NCI-H187 (cell line): Measurements from ENCODE around the gene FMNL2.

ENCODE experiments used
- DNase-seq, 2 experiments: peaks; one replicate each; lab custom pipeline; 2025; lab: John Stamatoyannopoulos, UW

The FMNL2 gene

DNA sequence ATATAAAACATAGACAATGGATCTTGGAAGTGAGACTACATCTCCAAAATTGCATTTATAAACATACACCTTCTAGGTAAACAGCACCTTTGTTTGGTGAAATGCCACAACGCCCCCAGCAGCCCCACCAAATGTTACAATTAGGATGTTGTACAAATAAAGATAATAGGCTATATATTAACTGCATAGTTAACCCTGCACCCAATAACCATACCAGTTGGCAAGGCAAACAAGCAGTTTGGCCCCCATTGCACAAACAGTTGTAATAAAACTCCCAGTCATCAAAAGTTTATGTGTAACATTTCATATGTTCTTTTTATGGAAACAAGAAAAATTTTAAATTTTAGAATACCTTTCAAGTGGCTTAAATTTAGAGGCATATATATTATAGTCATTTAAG, 315.0 kb downstream of the FMNL2 start:
- no peak for DNase-seq

DNA sequence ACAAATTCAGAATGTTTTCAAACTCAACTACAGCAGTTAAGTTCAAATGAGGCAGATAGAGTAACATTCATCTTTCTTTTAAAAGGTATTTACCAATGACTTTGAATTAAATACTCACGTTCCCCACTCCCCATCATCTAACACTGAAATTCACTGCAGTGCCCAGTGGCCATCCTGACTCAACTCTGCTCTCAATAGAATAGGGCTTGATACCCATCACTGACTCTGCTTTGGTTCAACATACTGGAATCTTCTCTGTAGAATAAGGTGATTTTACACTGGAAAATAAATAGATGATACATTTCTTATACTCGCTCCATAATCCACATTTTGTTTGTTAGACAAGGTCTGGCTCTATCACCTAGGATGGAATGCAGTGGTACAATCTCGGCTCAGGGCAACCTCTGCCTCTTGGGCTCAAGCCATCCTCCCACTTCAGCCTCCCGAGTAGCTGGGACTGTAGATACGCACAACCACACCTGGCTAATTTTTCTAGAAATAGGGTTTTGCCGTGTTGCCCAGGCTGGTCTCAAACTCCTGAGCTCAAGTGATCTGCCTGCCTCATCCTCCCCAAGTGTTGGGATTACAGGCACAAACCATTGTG, 315.9 kb downstream of the FMNL2 start:
- no peak for DNase-seq

GRCh38 chr2:152651834-152652233, 316.9 kb downstream of the FMNL2 start:
- DNase-seq: no peak

DNA sequence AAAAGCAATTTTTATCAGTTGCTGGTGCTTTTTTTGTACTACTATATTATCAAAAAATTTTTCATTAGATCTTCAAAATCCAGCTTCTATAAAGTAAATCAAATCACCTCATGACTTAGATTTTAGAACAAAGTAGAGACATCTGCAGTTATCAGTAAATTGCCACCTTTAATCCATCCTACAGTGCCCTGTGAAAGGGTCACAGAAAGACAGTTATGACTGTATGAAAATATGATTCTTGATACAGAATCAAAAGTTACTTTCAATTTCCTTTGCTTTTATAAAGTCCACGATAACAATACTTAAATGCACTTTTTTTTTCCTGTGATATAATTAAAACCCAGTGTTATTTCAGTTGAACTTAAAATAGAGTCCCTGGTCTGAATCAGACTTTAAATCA, 320.9 kb downstream of the FMNL2 start:
- DNase-seq: no peak

DNA sequence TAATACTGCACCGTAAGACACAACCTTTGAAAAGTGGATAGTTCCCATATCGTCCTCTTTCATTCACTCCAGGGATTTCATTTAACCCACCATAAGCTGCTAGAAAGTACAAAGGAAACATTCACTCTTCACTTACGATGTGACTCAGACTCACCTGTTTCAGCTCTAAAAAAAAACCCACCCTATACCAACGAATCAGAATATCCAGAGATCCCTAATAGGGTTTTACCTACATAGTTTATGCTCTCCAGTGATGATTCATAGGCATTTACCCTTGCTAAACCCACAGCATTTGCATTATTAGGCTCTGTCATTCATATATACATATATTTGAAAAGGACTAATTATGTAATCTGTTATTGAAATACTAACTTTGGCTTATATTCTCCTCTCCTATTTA, 322.1 kb downstream of the FMNL2 start:
- no peak for DNase-seq

- no peak for DNase-seq
Measured at GRCh38 chr2:152658221-152658620, 323.2 kb downstream of the FMNL2 start.

- no peak for DNase-seq
Measured at GRCh38 chr2:152661076-152661475, 326.1 kb downstream of the FMNL2 start.

DNA sequence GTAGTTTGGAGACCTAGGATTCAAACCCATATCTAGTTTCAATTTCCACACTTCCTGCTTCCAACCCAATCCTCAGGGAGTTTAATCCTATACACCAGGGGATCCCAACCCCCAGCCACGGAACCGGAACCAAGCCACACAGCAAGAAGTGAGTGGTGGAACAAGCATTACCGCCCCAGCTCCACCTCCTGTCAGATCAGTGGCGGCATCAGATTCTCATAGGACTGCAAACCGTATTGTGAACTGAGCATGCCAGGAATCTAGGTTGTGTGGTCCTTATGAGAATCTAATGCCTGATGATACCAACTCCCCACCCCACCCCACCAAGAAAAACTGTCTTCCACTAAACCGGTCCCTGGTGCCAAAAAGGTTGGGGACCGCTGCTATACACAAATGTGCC, 329.8 kb downstream of the FMNL2 start:
- no peak for DNase-seq

- no peak for DNase-seq
Measured at GRCh38 chr2:152674334-152674733, 339.4 kb downstream of the FMNL2 start.

DNA sequence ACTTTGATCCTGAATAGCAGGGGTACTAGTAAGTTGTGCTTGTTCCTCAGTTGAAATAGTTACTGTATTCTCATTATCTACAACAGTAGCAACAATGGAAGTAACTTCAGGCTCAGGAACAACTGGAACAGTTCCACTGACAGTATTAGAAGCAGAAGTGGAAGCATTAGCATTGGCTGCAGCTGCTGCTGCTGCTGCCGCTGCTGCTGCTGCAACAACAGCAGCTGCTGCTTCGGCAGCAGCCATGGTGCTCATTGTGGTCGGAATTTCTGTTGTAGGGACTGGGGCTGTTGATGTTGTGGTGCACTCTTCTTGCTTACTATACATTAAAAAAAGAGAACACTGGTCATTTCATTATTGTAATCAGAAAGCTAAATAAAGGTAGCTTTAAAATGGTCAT, 341.5 kb downstream of the FMNL2 start:
- no peak for DNase-seq

DNA sequence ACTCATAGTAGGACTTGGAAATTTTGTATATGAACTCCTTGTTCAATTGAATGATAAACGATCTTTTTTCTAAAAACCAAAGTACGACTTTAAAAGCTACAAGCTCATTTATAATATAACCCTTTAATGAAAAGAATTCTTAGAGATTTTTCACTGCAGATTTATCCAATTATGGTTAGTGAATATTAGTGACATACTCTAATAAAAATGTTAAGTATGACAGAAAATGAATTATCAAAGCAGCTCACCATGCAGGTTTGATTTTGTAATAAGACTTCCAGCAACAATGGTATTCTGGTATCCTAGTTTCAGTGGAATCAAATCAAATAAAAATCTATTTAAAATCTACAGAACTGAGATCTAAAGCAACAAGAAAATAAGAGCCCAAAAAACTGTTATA, 343.8 kb downstream of the FMNL2 start:
- no peak for DNase-seq

DNA sequence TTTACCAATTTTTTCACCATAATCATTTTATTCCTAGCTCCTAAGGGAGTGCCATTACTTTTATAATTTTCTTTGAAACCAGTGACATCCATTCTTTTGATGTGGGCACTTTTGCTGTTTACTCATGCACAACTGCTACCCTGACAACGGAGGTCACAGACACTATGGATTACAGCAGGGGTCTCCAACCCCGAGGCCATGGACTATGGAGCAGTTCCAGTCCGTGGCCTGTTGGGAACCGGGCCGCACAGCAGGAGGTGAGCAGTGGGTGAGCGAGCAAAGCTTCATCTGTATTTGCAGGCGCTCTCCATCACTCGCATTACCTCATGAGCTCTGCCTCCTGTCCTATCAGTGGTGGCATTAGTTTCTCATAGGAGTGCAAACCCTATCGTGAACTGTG, 347.7 kb downstream of the FMNL2 start:
- no peak for DNase-seq

DNA sequence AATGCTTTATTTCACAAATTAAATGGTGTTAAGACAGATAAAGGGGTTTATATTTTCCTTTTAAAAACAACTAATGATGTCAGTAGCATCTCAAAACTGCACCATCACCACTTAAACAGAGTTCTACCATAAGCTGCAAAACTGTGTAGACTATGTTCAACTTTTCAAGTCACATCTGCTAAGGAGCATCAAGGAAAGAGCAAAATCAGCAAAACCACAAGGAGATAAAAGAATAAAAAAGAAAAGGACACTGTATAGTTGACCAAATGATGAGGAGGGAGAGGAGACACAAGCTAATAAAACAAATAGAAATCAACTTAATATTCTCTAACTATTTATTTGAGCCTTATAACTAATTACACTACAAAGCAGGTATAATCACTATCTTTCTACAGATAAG, 348.4 kb downstream of the FMNL2 start:
- DNase-seq: no peak

DNA sequence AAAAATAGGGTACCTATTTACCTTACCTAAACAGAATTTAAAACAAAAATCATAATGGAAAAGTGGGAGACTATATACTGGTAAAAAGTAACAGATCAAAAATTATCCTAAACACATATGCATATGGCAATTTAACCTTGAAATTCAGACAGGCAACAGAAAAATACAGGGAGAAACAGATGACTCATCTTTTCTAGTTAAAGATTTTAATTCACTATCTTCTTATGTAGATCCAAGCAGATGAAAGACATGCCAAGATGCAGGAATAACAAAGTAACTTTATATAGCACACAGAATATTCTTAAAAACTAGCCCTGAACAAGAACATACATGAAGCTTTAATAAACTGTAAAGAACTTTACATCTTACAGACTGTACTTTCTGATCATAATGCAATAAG, 351.3 kb downstream of the FMNL2 start:
- DNase-seq: no peak

GRCh38 chr2:152693033-152693432, 358.1 kb downstream of the FMNL2 start:
- DNase-seq: no peak

DNA sequence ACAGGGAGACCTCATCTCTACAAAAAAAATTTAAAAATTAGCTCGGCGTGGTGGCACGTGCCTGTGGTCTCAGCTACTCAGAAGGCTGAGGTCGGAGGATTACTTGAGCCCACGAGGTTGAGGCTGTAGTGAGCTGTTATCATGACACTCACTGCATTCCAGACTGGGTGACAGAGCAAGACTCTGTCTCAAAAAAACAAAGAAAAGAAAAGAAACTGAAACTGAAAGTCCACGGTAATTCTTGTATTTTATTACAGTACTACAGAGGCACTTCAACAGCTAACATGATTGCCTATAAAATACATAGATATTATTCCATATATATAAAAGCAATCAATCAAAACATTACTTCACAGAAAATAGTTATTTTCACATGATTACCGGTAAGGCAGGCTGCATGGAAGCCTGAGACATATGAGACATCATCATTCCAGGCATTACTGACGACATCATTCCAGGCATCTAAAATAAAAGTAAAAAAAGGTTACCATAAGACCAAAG, 359.2 kb downstream of the FMNL2 start:
- DNase-seq: no peak

GRCh38 chr2:152695763-152696162, 360.8 kb downstream of the FMNL2 start:
- no peak for DNase-seq

DNA sequence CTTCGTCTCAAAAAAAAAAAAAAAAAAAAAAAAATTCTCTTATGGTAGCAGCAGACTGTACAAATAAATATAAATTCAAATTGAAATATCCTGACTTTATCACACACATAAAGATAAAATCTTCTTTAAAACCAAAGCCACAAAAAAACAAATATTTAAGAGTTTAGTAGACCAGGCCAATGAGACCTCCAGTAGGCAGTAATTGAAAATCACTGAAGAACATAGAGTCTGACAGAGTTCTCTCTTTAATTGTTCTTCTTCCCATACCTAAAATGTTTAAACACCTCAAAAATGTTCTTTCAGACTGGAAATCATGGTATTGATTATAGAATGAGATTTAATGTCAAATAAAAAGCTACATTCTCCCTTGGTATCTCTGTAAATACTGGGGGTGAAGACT, 361.5 kb downstream of the FMNL2 start:
- no peak for DNase-seq
